Sigmoid colon (tissue), 4 donors: Measurements from ENCODE around the gene TAS2R30.

Experiments
- CTCF ChIP-seq, 4 experiments: fragments of 450-650 bp in 3 of 4; fragments of 200-600 bp in 1 of 4; IDR thresholded peaks; one replicate each; pipeline ENCODE4 v1.5.1; 2016 to 2019; ENCODE audit warnings: antibody characterized with exemption in 4 of 4, mild to moderate bottlenecking in 3 of 4, moderate library complexity in 2 of 4
- EP300 ChIP-seq, 4 donors: sonication (generic); formaldehyde crosslinking; IDR thresholded peaks; one replicate each; pipeline ENCODE4 v1.6.1; 2017; ENCODE audit warnings: antibody characterized with exemption in 4 of 4
- POLR2A ChIP-seq, 2 donors: fragments of 450-650 bp; IDR thresholded peaks; one replicate each; pipeline ENCODE4 v1.6.1; 2016; ENCODE audit warnings: antibody characterized with exemption in 2 of 2, mild to moderate bottlenecking in 2 of 2, moderate library complexity in 2 of 2
- POLR2AphosphoS5 ChIP-seq, 4 donors: sonication (generic); formaldehyde crosslinking; IDR thresholded peaks; one replicate each; pipeline ENCODE4 v1.6.1; 2017; ENCODE audit warnings: antibody characterized with exemption in 4 of 4

- TF ChIP-seq CTCF (IDR thresholded peaks at IDR 0.05) (no peak), POLR2AphosphoS5 (IDR thresholded peaks at IDR 0.05) (no peak), EP300 (IDR thresholded peaks at IDR 0.05) (no peak), POLR2A (IDR thresholded peaks at IDR 0.05) (no peak)
Measured at GRCh38 chr12:11143352-11143751, 8.9 kb upstream of the TAS2R30 start.
